HCEC 1CT (cell line): ENCODE measurements around the gene ZC3H14.

Experiments
- DNase-seq: peaks from one replicate; pipeline ENCODE4 v3.0.0-alpha.2; 2017

The ZC3H14 gene

GRCh38 chr14:88553886-88554456, 8.9 kb upstream of the ZC3H14 start:
- DNase-seq = no peak

- DNase-seq = peak; percentile 74
These were observed 8.2 kb upstream of the ZC3H14 start, which contains the start of gene PTPN21 for GRCh38 chr14:88554457-88555286. Gene PTPN21 (minus strand): TSS chr14:88555007. CDS start chr14:88550417, 4,590 bp downstream.

- no peak for DNase-seq
These were observed 6.3 kb upstream of the ZC3H14 start for GRCh38 chr14:88556581-88556980.

- peak; percentile 75 for DNase-seq
These were observed 3.0 kb upstream of the ZC3H14 start for GRCh38 chr14:88559852-88560251.

GRCh38 chr14:88562532-88562830, 356 bp upstream of the ZC3H14 start:
- no peak for DNase-seq

- DNase-seq = no peak
These were observed 1.0 kb downstream of the ZC3H14 start for GRCh38 chr14:88563845-88564244.

GRCh38 chr14:88565427-88565826, 2.6 kb downstream of the ZC3H14 start:
- no peak for DNase-seq

GRCh38 chr14:88568196-88568595, 5.4 kb downstream of the ZC3H14 start:
- no peak for DNase-seq

GRCh38 chr14:88572117-88572516, 9.3 kb downstream of the ZC3H14 start:
- no peak for DNase-seq

- no peak for DNase-seq
These were observed 13.4 kb downstream of the ZC3H14 start for GRCh38 chr14:88576222-88576621.

GRCh38 chr14:88584451-88584850, 21.6 kb downstream of the ZC3H14 start:
- no peak for DNase-seq

- no peak for DNase-seq
These were observed 25.2 kb downstream of the ZC3H14 start for GRCh38 chr14:88588081-88588480.

- peak; percentile 52 for DNase-seq
These were observed 27.3 kb downstream of the ZC3H14 start for GRCh38 chr14:88590173-88590572.

GRCh38 chr14:88592031-88592430, 29.2 kb downstream of the ZC3H14 start:
- no peak for DNase-seq

- no peak for DNase-seq
These were observed 34.2 kb downstream of the ZC3H14 start for GRCh38 chr14:88597038-88597437.

- DNase-seq = no peak
These were observed 34.8 kb downstream of the ZC3H14 start for GRCh38 chr14:88597601-88598000.

- no peak for DNase-seq
These were observed 35.3 kb downstream of the ZC3H14 start for GRCh38 chr14:88598097-88598675.

- no peak for DNase-seq
These were observed 36.5 kb downstream of the ZC3H14 start for GRCh38 chr14:88599326-88599725.

- no peak for DNase-seq
These were observed 37.1 kb downstream of the ZC3H14 start for GRCh38 chr14:88599761-88600439.

- DNase-seq = no peak
These were observed 41.4 kb downstream of the ZC3H14 start for GRCh38 chr14:88604212-88604611.

GRCh38 chr14:88605594-88605993, 42.8 kb downstream of the ZC3H14 start:
- no peak for DNase-seq

GRCh38 chr14:88607829-88608228, 45.0 kb downstream of the ZC3H14 start:
- no peak for DNase-seq

- DNase-seq = peak; percentile 36
These were observed 49.0 kb downstream of the ZC3H14 start for GRCh38 chr14:88611878-88612277.

GRCh38 chr14:88612981-88613380, 50.1 kb downstream of the ZC3H14 start:
- no peak for DNase-seq
